GM19023 (cell line): ENCODE data around the gene RAB5IF.

Experiments used
- ATAC-seq: cut with Tn5 transposase; IDR thresholded peaks from one replicate; pipeline ENCODE4 v1.9.1; 2021; ENCODE audit warnings: mild to moderate bottlenecking, moderate library complexity; ENCODE audit not compliant: unreplicated experiment

RAB5IF gene

GRCh38 chr20:36658300-36658699, 52.7 kb downstream of the RAB5IF start:
- no peak for ATAC-seq
